GM12872 (cell line): ENCODE results near the gene BICC1.

Experiments
- TF ChIP-seq, protein P1 (sequence below): IDR thresholded peaks from 3 replicates; pipeline ENCODE4 v1.5.1; 2011; ENCODE audit warnings: low read depth, mild to moderate bottlenecking, low read length, moderate library complexity; ENCODE audit not compliant: insufficient read depth

BICC1 gene

GRCh38 chr10:58837826-58838225, 325.2 kb downstream of the BICC1 start:
- TF ChIP-seq, protein P1, sequence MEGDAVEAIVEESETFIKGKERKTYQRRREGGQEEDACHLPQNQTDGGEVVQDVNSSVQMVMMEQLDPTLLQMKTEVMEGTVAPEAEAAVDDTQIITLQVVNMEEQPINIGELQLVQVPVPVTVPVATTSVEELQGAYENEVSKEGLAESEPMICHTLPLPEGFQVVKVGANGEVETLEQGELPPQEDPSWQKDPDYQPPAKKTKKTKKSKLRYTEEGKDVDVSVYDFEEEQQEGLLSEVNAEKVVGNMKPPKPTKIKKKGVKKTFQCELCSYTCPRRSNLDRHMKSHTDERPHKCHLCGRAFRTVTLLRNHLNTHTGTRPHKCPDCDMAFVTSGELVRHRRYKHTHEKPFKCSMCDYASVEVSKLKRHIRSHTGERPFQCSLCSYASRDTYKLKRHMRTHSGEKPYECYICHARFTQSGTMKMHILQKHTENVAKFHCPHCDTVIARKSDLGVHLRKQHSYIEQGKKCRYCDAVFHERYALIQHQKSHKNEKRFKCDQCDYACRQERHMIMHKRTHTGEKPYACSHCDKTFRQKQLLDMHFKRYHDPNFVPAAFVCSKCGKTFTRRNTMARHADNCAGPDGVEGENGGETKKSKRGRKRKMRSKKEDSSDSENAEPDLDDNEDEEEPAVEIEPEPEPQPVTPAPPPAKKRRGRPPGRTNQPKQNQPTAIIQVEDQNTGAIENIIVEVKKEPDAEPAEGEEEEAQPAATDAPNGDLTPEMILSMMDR = no peak

DNA sequence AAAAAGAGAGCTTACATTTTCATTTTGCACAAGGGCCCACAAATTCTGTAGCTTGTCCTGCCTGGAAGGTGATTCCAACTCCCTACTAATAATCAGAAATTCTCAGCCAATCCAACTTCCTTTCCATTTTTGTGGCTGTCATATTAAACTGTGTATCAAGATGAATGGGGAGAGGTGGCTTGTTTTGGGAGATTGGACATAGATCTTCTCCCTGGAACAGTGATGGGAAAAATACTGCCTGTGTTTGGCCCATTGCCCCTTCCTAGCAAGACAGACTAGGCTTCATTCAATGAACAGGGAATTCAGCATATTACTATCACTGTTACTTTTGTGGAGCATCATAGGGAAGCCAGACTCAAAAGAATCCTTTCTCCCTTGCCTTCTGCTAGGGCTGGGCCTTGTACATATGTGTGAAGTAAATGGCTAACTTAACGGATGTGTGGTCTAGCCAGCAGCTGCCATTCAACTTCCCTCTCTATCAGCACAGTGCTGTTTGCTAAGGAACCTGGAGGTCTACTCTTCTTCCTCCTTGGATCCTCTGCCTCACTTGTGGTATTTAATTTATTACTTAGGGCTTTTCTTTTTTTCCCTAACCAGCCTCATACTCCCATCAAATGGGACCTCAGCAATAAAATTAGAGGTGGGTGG, 326.0 kb downstream of the BICC1 start:
- TF ChIP-seq, protein P1 = no peak

DNA sequence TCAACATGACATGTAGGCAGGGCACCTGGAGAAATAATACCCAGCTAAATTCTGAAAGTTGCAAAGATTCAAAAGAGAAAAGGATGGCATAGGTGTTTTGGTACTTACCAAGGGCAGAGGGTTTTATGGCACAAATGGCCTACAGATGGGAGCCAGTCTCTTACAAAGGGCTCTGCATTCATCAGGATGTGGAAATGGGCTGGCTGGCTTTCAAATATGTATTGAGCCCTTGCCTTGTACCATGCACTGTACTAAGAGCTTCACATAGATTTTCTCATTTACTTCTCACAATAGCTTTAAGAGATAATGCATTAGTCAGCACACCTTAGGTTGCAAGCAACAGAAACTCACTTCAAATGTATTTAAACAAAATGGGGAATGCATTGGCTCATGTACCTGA, 327.1 kb downstream of the BICC1 start:
- TF ChIP-seq, protein P1 = no peak

GRCh38 chr10:58840840-58841435, 328.3 kb downstream of the BICC1 start:
- TF ChIP-seq, protein P1 = no peak

- TF ChIP-seq, protein P1 = no peak
These were observed 330.2 kb downstream of the BICC1 start for GRCh38 chr10:58842860-58843376.

- TF ChIP-seq, protein P1 = no peak
These were observed 331.1 kb downstream of the BICC1 start for GRCh38 chr10:58843760-58844159.

GRCh38 chr10:58844680-58845079, 332.0 kb downstream of the BICC1 start:
- TF ChIP-seq, protein P1 = no peak
